GM20431 (cell line): ENCODE data around the gene CCT6A.
"Not testable (repeated sequence)": the region's sequence is repeated elsewhere in the genome, so short reads cannot be mapped to it uniquely, and the experiment has no call there.

Experiments
- in situ Hi-C: fragments of 300-500 bp; cut with MseI, MboI; formaldehyde crosslinking; loops from one replicate; pipeline ENCODE4 v1.15.0; 2020; ENCODE audit warnings: low sequenced_read_pairs; ENCODE audit not compliant: unreplicated experiment

Gene CCT6A

DNA sequence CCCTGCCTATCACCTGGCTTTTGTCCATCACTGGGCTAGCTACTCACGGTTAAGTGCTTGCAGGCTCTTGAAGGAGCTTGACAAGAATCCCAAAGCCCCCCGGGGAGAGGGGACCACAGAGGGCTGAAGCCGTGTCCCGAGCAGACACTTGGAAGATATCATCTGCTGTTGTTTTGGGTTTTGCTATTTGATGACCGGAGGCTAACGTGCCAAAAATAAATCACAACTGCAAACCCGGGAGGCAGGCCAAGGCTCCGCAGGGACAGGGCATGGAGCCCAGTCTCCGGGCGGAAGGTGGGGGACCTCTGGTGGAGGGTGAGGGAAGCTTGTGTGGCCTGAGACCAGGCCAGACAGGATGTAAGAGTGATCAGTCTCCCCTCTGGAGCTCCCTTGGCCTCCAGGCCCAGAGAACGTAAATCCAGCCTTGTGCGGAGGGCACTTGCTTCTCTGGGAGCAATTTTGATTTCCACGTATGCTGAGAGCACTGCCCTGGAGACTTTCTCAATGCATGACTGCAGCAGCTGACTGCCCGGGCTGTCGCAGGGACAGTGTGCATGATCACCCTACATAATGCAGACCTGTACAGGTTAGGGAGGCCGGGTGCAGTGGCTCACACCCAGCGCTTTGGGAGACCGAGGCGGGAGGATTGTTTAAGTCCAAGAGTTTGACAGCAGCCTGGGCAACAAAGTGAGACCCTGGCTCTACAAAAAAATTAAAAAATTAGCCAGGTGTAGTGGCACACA, 41.4 kb downstream of the CCT6A start, which contains the start of gene PHKG1:
Gene PHKG1, minus strand, starts transcription at position 164 of the 743 bp plus-strand sequence. CDS start 4,011 bp downstream, outside the sequence.
- in situ Hi-C loops: no loop called here

DNA sequence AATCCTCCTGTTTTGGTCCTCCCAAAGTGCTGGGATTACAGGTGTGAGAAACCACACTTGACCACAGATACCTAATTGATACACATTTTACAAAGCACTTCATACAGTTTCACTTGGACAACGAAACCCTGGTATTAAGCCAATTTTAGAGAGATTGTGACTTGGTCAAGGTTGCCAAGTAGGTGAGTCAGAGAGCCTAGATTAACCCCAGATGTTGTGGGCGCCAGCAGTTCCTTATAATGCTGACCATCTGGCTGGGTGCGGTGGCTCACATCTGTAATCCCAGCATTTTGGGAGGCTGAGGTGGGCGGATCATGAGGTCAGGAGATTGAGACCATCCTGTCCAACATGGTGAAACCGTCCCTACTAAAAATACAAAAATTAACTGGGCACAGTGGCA, 46.1 kb downstream of the CCT6A start:
- in situ Hi-C loops: no loop called here

DNA sequence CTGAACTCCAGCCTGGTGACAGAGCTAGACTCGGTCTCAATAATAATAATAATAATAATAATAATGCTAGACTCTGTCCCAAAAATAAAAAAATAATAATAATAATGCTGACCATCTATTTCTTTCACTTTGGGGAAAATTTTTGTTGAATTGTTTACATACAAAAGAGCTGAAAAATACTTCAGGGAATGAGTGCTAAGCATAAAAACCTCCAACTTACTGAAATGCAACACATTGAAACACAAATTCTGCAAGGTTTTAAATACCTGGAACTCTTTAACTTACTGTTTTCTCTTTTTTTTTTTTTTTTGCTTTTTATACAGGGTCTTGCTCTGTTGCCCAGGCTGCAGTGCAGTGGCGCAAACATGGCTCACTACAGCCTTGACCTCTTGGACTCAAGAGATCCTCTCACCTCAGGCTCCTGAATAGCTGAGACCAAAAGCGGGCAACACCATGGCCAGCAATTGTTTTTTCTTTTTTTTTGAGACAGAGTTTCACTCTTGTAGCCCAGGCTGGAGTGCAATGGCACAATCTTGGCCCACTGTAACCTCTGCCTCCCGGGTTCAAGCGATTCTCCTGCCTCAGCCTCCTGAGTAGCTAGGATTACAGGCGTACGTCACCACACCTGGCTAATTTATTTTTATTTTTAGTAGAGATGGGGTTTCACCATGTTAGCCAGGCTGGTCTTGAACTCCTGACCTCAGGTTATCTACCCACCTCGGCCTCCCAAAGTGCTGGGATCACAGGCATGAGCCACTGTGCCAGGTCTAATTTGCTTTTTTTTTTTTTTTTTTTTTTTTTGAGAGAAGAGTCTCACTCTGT, 46.8 kb downstream of the CCT6A start:
- in situ Hi-C loops: not testable (repeated sequence)

DNA sequence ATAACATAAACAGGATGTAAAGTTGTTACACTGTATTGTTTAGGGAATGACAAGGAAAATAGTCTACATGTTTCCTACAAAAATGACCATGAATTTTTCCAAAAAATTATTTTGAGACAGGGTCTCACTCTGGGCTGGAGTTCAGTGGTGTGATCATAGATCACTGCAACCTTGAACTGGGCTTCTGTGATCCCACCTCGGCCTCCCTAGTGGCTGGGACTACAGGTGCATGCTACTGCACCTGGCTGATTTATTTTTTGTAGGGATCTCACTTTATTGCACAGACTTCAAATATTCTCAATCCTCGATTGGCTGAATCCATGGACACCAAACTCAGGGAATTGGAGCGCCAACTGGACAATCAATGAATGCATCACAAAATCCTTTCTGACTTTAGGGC, 48.1 kb downstream of the CCT6A start:
- in situ Hi-C loops: no loop called here

DNA sequence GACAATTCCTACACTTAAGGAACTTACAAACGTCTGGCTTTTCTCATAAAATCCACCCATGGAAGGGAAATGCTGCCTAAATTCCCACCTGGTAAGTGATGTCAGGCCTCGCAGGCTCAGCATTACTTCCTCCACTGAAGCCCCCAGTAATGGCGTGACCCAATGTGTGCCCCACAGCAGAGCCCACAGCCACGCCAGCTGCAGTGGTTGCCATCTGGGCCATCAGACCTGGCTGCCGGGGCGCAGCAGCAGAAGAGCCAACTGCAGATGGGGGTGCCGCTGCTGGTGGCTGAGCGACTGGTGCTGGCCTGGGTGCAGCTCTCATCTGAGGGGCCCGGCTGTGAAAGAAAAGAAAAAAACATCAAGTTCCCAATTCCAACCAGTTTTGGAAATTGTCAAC, 52.6 kb downstream of the CCT6A start:
- in situ Hi-C loops: not testable (repeated sequence)

DNA sequence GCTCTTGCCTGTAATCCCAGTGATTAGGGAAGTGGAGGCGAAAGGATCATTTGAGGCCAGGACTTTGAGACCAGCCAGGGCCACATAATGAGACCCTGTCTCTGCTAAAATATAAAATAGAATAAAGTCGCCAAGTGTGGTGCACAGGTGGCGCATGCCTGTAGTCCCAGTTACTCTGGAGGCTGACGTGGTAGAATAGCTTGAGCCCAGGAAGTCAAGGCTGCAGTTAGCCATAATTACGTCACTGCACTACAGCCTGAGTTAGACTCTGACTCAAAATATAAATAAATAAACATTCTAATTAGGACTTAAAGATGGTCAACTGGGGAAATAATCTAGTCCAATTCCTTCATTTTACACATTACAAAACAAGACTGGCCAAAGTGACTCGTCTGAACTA, 53.9 kb downstream of the CCT6A start:
- in situ Hi-C loops: no loop called here

DNA sequence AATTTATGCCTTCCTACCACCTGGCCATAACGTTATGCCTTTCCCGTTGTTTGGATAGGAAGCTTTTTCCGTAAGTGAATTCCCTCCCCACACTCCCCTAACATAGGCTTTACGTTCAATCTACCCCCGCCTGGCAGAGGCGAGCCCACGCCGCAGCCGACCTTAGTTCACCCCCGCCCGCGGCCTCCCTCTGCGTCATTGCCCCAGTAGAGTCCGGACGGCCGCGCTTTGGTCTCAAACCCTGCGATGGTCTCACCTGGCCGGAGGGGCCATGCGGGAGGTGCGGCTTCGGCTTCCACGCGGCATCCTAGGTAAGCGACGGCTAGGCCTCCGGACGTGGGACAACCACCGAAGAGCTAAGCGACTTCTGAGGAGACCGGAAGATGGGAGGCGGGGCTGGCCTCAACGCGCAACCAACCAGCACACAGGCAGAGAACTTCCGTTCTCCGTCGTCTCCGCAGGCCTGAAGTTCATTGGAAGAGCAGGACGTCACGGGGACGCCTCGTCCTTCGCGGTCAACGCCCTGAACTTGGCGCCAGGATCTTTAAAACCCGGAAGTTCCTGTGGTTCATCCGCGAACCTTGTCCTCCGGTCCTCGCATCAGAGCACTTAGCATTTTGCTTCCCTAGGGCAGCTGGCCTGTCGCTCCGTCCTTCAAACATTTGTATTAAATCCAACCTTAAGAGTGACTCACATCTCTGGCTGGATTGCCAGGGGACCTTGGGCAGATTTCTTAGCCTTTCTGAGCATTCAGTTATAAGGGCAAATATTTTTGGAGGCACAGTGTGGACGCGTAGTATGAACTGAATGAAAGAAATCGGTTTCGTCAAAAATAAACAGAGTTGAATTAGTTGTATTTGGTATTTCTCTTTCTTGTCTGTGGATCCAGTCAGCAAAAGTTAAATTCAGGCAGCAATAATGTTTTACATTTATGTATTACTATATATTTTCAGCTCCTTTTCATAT, 54.8 kb downstream of the CCT6A start, which contains the start of gene CHCHD2:
Gene CHCHD2, minus strand, starts transcription at position 369 of the 966 bp plus-strand sequence. Its CDS starts 63 bp downstream, at position 306.
- in situ Hi-C loops: no loop called here

DNA sequence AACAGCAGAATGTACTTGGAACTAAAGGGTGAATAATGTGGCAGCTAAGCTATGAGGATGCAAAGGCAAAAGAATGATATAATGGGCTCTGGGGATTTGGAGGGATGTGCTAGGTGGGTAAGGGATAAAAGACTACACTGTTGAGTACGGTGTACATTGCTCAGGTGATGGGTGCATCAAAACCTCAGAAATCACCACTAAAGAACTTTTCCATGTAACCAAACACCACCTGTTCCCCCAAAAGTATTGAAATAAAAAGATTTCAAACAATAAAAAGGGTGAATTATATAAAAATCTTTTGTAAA, 56.3 kb downstream of the CCT6A start:
- in situ Hi-C loops: no loop called here

DNA sequence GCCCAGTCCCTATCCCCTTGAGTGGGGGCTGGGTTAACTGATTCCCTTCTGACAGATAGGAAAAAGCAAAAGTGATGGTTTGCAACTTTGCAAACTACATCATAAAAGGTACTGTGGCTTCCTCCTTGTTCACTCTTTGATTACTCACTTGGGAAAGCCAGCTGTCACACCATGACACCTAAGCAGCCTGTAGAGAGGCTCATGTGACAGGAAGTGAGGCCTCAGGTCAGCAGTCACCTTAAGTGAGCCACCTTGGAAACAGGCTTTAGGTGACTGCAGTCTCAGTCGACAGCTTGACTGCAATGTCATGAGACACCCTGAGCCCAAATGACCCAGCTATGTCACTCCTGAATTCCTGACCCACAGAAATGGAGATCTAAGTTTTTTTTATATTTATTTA, 59.0 kb downstream of the CCT6A start:
- in situ Hi-C loops: no loop called here

DNA sequence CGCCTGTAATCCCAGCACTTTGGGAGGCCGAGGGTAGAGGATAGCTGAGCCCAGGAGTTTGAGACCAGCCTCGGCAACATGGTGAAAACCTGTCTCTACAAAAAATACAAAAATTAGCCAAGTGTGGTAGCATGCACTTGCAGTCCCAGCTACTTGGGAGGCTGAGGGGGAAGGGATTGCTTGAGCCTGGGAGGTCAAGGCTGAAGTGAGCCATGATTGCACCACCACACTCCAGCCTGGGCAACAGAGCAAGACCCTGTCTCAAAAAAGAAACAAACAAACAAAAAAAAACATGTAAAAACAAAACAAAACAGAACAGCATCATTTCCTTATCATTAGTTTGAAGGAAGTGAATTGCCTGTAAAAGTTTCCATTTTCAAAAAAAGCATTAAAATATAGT, 60.7 kb downstream of the CCT6A start:
- in situ Hi-C loops: not testable (repeated sequence)
